Activated CD8-positive, alpha-beta T cell treated with anti-CD3 and anti-CD28 coated beads, Interleukin-2, amount 10 ng/mL, durations not matched to agents 7 days and 5 days (primary cell): ENCODE data around the gene GLYAT. TPM values are rescaled to one million over a fixed set of nuclear protein-coding genes. Genes with fewer than 3 reads are reported as not detected.
"Not testable (repeated sequence)": the region's sequence is repeated elsewhere in the genome, so short reads cannot be mapped to it uniquely, and the experiment has no call there.

ENCODE experiments used
- ATAC-seq: fragments of 150-1000 bp; cut with Tn5 transposase; one replicate; pipeline ENCODE4 v1.10.0; 2021; ENCODE audit warnings: moderate library complexity
- CTCF ChIA-PET: fragments of 350-600 bp; sonication (Branson Sonifier 250); formaldehyde crosslinking; loops from one replicate; lab custom pipeline; 2021; ENCODE audit warnings: antibody characterized with exemption; lab: Charles Lee
- POLR2A ChIA-PET: fragments of 350-600 bp; sonication (Branson Sonifier 250); formaldehyde crosslinking; loops from one replicate; lab custom pipeline; 2021; ENCODE audit warnings: antibody characterized with exemption; lab: Charles Lee
- DNase-seq: peaks from one replicate; pipeline ENCODE4 v3.0.0-alpha.2; 2020
- H3K27ac Mint-ChIP-seq: one replicate; pipeline ENCODE4 v1.8.0; 2021; ENCODE audit warnings: mild to moderate bottlenecking, mixed read lengths
- H3K27me3 Mint-ChIP-seq: one replicate; pipeline ENCODE4 v1.8.0; 2021; ENCODE audit warnings: low read depth, mixed read lengths
- H3K36me3 Mint-ChIP-seq: one replicate; pipeline ENCODE4 v1.8.0; 2021; ENCODE audit warnings: low read depth, mixed read lengths
- H3K4me1 Mint-ChIP-seq: one replicate; pipeline ENCODE4 v1.8.0; 2021; ENCODE audit warnings: low read depth, mixed read lengths
- H3K4me3 Mint-ChIP-seq: one replicate; pipeline ENCODE4 v1.8.0; 2021; ENCODE audit warnings: mild to moderate bottlenecking, mixed read lengths
- H3K9me3 Mint-ChIP-seq: one replicate; pipeline ENCODE4 v1.8.0; 2022; ENCODE audit warnings: mixed read lengths; ENCODE audit not compliant: insufficient read depth
- total RNA-seq, 2 experiments: library from RNA; stranded (reverse); gene quantifications; one replicate each; pipeline ENCODE4 v1.2.3, GENCODE V29; 2021

The GLYAT gene
- total RNA-seq, 2 experiments from 2014 or later: not detected

- no peak overlapping the region for H3K27ac Mint-ChIP-seq
- no peak overlapping the region for H3K4me3 Mint-ChIP-seq
- no peaks in the 10 kb centered on the region for H3K4me1 Mint-ChIP-seq
These were observed 38.7 kb downstream of the GLYAT start for GRCh38 chr11:58693026-58693425.

GRCh38 chr11:58691675-58692074, 40.1 kb downstream of the GLYAT start:
- DNase-seq (no peak), ATAC-seq (no peak)
- H3K4me1 Mint-ChIP-seq: peaks cover under 1% of the 10 kb centered on the region
- no peaks in the 10 kb centered on the region for H3K36me3 Mint-ChIP-seq
- ChIA-PET CTCF (no interaction called here), POLR2A (no interaction called here)
- no peaks in the 10 kb centered on the region for H3K9me3 Mint-ChIP-seq
- no peak overlapping the region for H3K27ac Mint-ChIP-seq
- no peak overlapping the region for H3K4me3 Mint-ChIP-seq
- H3K27me3 Mint-ChIP-seq: no peaks in the 10 kb centered on the region

More at GRCh38 chr11:58693026-58693425, 38.7 kb downstream of the GLYAT start:
- POLR2A ChIA-PET: no interaction called here
- DNase-seq: no peak
- CTCF ChIA-PET: no interaction called here
- Mint-ChIP-seq H3K9me3 (no peaks in the 10 kb centered on the region), H3K36me3 (no peaks in the 10 kb centered on the region), H3K27me3 (no peaks in the 10 kb centered on the region)
- ATAC-seq: no peak

- ATAC-seq: no peak
- POLR2A ChIA-PET: interaction anchor here (0.8 kb wide), 1 partner anchor 101 kb away, joined by 3 read pairs; no protein-coding TSS in a partner anchor
These were observed 42.8 kb downstream of the GLYAT start for GRCh38 chr11:58688789-58689503.

GRCh38 chr11:58685973-58686722, 45.6 kb downstream of the GLYAT start:
- no peaks in the 10 kb centered on the region for H3K27me3 Mint-ChIP-seq
- H3K9me3 Mint-ChIP-seq: peaks cover 6% of the 10 kb centered on the region
- CTCF ChIA-PET: interaction anchor here (0.6 to 3.0 kb wide), 8 partner anchors 9 to 472 kb away, joined by 3 to 11 read pairs (median 5); no protein-coding TSS in a partner anchor
- H3K36me3 Mint-ChIP-seq: no peaks in the 10 kb centered on the region
- peaks cover 18% of the 10 kb centered on the region for H3K4me1 Mint-ChIP-seq
- DNase-seq: peak; percentile 39
- POLR2A ChIA-PET: interaction anchor here (1.1 kb wide), 2 partner anchors 110 to 420 kb away, joined by 3 to 4 read pairs; partner anchors contain the start of gene LPXN
- H3K27ac Mint-ChIP-seq: peak overlapping the region; percentile 73
- H3K4me3 Mint-ChIP-seq: peak overlapping the region; percentile 47
- peak; percentile 83 for ATAC-seq

More at GRCh38 chr11:58688789-58689503, 42.8 kb downstream of the GLYAT start:
- Mint-ChIP-seq H3K36me3 (no peaks in the 10 kb centered on the region), H3K9me3 (no peaks in the 10 kb centered on the region), H3K27me3 (no peaks in the 10 kb centered on the region), H3K4me3 (no peak overlapping the region), H3K4me1 (peaks cover 18% of the 10 kb centered on the region), H3K27ac (no peak overlapping the region)
- CTCF ChIA-PET: interaction anchor here (0.8 to 2.1 kb wide), 7 partner anchors 11 to 60 kb away, joined by 3 to 5 read pairs (median 3); no protein-coding TSS in a partner anchor
- DNase-seq: no peak

- peaks cover 18% of the 10 kb centered on the region for H3K4me1 Mint-ChIP-seq
- H3K4me3 Mint-ChIP-seq, H3K27me3 Mint-ChIP-seq, CTCF ChIA-PET, H3K36me3 Mint-ChIP-seq, H3K9me3 Mint-ChIP-seq, DNase-seq, H3K27ac Mint-ChIP-seq, ATAC-seq, POLR2A ChIA-PET: not testable (repeated sequence)
These were observed 49.1 kb downstream of the GLYAT start for GRCh38 chr11:58682660-58683059.

- H3K27ac Mint-ChIP-seq, H3K9me3 Mint-ChIP-seq, POLR2A ChIA-PET, H3K4me1 Mint-ChIP-seq, H3K36me3 Mint-ChIP-seq, ATAC-seq, H3K4me3 Mint-ChIP-seq, DNase-seq, H3K27me3 Mint-ChIP-seq: not testable (repeated sequence)
- CTCF ChIA-PET: interaction anchor here (0.9 to 2.4 kb wide), 7 partner anchors 9 to 246 kb away, joined by 3 to 11 read pairs (median 4); no protein-coding TSS in a partner anchor
These were observed 54.2 kb downstream of the GLYAT start for GRCh38 chr11:58677536-58677935.

- no peak for DNase-seq
- CTCF ChIA-PET: interaction anchor here (0.9 to 2.4 kb wide), 6 partner anchors 9 to 112 kb away, joined by 3 to 11 read pairs (median 4); no protein-coding TSS in a partner anchor
- no peaks in the 10 kb centered on the region for H3K9me3 Mint-ChIP-seq
- H3K27ac Mint-ChIP-seq: no peak overlapping the region
- POLR2A ChIA-PET: no interaction called here
- no peak overlapping the region for H3K4me3 Mint-ChIP-seq
- no peaks in the 10 kb centered on the region for H3K36me3 Mint-ChIP-seq
- ATAC-seq: no peak
- no peaks in the 10 kb centered on the region for H3K27me3 Mint-ChIP-seq
- no peaks in the 10 kb centered on the region for H3K4me1 Mint-ChIP-seq
These were observed 55.1 kb downstream of the GLYAT start for GRCh38 chr11:58676563-58677135.

GRCh38 chr11:58675334-58676155, 56.2 kb downstream of the GLYAT start:
- CTCF ChIA-PET: interaction anchor here (0.6 to 2.4 kb wide), 5 partner anchors 11 to 122 kb away, joined by 3 to 11 read pairs (median 3); no protein-coding TSS in a partner anchor
- Mint-ChIP-seq H3K4me3 (no peak overlapping the region), H3K9me3 (no peaks in the 10 kb centered on the region), H3K27me3 (no peaks in the 10 kb centered on the region), H3K27ac (no peak overlapping the region), H3K4me1 (no peaks in the 10 kb centered on the region), H3K36me3 (no peaks in the 10 kb centered on the region)
- POLR2A ChIA-PET: no interaction called here
- ATAC-seq (peak; percentile 88), DNase-seq (peak; percentile 77)

- no peak for ATAC-seq
- Mint-ChIP-seq H3K4me1 (no peaks in the 10 kb centered on the region), H3K27ac (no peak overlapping the region), H3K9me3 (no peaks in the 10 kb centered on the region), H3K4me3 (no peak overlapping the region), H3K36me3 (no peaks in the 10 kb centered on the region), H3K27me3 (no peaks in the 10 kb centered on the region)
- ChIA-PET POLR2A (no interaction called here), CTCF (interaction anchor here (1.2 to 1.3 kb wide), 2 partner anchors 15 to 107 kb away, joined by 4 to 5 read pairs; no protein-coding TSS in a partner anchor)
- DNase-seq: no peak
These were observed 57.1 kb downstream of the GLYAT start for GRCh38 chr11:58674609-58675008.

GRCh38 chr11:58671983-58672633, 59.6 kb downstream of the GLYAT start:
- POLR2A ChIA-PET: no interaction called here
- ATAC-seq (no peak), DNase-seq (no peak)
- Mint-ChIP-seq H3K27me3 (no peaks in the 10 kb centered on the region), H3K36me3 (no peaks in the 10 kb centered on the region), H3K27ac (no peak overlapping the region), H3K4me3 (no peak overlapping the region), H3K9me3 (no peaks in the 10 kb centered on the region), H3K4me1 (no peaks in the 10 kb centered on the region)
- CTCF ChIA-PET: interaction anchor here (1.2 to 2.4 kb wide), 3 partner anchors 17 to 117 kb away, joined by 3 to 8 read pairs (median 6); no protein-coding TSS in a partner anchor
